Erythroblast (primary cell): Measurements from ENCODE around the gene EEA1.

Source experiments
- GATA1 ChIP-seq: IDR thresholded peaks from 2 replicates; pipeline ENCODE4 v1.6.1; 2011; ENCODE audit warnings: low read depth, mild to moderate bottlenecking, control low read depth, low read length, moderate library complexity
- POLR2A ChIP-seq: IDR thresholded peaks from 2 replicates; pipeline ENCODE4 v1.6.1; 2011; ENCODE audit warnings: mild to moderate bottlenecking, low read length

DNA sequence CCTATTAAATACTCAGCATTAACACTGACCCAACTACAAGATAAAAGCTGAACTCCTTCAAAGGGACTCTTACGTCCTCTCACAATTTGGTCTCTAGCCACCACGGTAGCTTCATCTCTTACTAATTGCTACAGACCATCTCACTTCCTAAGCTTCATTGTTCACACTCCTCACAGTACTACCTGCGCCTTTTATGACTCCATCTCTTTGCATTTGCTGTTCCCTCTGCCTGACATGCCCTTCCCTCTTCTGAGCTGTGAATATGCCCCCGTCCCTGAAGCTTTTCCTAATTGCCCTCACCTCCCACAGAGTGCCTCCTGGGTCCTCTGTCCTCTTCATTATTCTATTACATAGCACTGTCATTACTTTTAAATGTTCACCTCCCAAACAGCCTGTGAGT lies 2.5 kb downstream of the EEA1 start:
- TF ChIP-seq POLR2A (no peak), GATA1 (no peak)
